Body of pancreas (tissue), 4 donors: ENCODE data around the gene IQCE. TPM values are rescaled to one million over a fixed set of nuclear protein-coding genes. Genes with fewer than 3 reads are reported as not detected.
A peak's percentile ranks its signal among the peaks of the same experiment; 100 is the strongest.

Experiments used
- ATAC-seq: fragments of 150-250 bp; one replicate; pipeline ENCODE4 v1.9.1; 2016
- DNase-seq, 4 donors: peaks; one replicate each; pipeline ENCODE4 v3.0.0-alpha.2; 2019
- H3K27ac ChIP-seq, 4 donors: fragments of 200-600 bp; sonication (generic); 1 replicate in 3 of 4; 2 replicates in 1 of 4; pipeline versions ENCODE4 v1.5.1 to v1.6.1; 2016 to 2019; ENCODE audit warnings: mild to moderate bottlenecking in 1 of 4, mixed read lengths in 1 of 4, moderate library complexity in 1 of 4
- H3K27me3 ChIP-seq, 2 donors: fragments of 200-600 bp; sonication (generic); one replicate each; pipeline ENCODE4 v1.6.0; 2016; ENCODE audit warnings: mild to moderate bottlenecking in 1 of 2
- H3K36me3 ChIP-seq, 2 donors: fragments of 200-600 bp; sonication (generic); replicated peaks in 1 of 2; 2 replicates each; pipeline ENCODE4 v1.5.1; 2016; ENCODE audit warnings: low read depth in 2 of 2; ENCODE audit not compliant: insufficient read depth in 1 of 2
- H3K4me1 ChIP-seq: fragments of 200-600 bp; sonication (generic); one replicate; pipeline ENCODE4 v1.6.0; 2016
- H3K4me3 ChIP-seq, 2 donors: fragments of 200-600 bp; sonication (generic); 1 replicate in 1 of 2; 2 replicates in 1 of 2; pipeline ENCODE4 v1.5.1; 2016 to 2019
- H3K9me3 ChIP-seq, 3 donors: fragments of 200-600 bp; sonication (generic); 1 replicate in 2 of 3; 2 replicates in 1 of 3; pipeline ENCODE4 v1.5.1; 2016
- POLR2A ChIP-seq, 3 donors: fragments of 450-650 bp; IDR thresholded peaks; one replicate each; pipeline ENCODE4 v1.6.1; 2016; ENCODE audit warnings: antibody characterized with exemption in 3 of 3, mild to moderate bottlenecking in 2 of 3
- WGBS, 2 donors: methylation state at CpG; one replicate each; pipeline ENCODE4 v1.1.5; 2017; 5-methylcytosine and 5-hydroxymethylcytosine counted together
- intact Hi-C: fragments of 100-400 bp; cut with DNase I; formaldehyde crosslinking; loops from one replicate; pipeline ENCODE4 v1.15.1; 2023
- total RNA-seq, 2 donors: library from RNA; depleted of rRNA; stranded (reverse); fragments of >200 nt; gene quantifications; one replicate each; pipeline ENCODE4 v1.1.0, GENCODE V29; 2016
- TF ChIP-seq, protein P1 (sequence below), 7 experiments: fragments of 450-650 bp in 4 of 7; fragments of 200-600 bp in 3 of 7; sonication (generic) in 3 of 7; IDR thresholded peaks; one replicate each; pipeline ENCODE4 v1.5.1; 2016 to 2019; ENCODE audit warnings: antibody characterized with exemption in 7 of 7

IQCE gene
- total RNA-seq, 2 donors from 2014 or later: 7.8 to 73.2 TPM

DNA sequence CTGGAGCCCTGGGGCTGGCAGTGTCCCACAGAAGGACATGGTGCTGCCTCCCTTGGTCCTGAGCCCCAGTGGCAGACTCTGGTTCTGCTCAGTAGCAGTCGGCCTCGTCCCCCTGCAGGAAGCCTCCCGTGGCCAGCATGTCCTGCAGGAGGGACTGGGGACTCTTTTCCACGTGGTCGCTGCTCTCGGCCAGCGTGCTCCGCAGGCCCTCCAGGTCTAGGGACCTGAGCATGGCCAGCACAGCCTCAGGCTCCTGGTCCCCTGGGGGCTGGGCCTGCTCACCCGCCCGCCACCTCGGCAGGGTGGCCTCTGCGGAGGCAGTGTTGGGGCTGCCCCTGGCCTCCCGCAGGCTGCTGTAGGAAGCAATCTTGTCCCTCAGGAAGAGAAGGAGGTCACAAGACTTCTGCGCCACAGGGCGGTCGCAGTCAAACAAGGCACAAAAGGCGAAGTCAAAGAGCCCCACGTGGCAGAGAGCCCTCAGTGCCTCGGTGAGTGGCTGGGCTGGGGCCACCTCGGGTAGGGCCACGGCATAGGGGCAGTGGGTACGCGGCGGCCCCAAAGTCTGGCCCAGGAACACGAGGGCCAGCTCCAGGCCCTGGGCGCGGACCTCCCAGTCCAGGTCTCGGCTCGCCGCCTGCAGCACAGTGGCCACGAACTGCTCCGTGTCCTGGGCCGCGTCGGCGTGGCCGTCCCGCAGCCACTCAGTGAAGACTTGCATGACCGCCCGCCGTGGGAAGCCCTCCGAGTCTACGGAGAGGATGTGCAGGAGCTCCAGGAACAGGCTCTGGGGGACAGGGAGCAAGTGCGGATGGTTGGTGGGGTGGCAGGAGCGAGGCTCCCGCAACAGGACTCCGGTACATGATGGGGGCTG lies 20.6 kb upstream of the IQCE start:
- ATAC-seq: no peak
- no peak overlapping the region for H3K4me3 ChIP-seq
- no peaks in the 10 kb centered on the region for H3K9me3 ChIP-seq
- H3K27ac ChIP-seq: no peak overlapping the region
- TF ChIP-seq, protein P1, sequence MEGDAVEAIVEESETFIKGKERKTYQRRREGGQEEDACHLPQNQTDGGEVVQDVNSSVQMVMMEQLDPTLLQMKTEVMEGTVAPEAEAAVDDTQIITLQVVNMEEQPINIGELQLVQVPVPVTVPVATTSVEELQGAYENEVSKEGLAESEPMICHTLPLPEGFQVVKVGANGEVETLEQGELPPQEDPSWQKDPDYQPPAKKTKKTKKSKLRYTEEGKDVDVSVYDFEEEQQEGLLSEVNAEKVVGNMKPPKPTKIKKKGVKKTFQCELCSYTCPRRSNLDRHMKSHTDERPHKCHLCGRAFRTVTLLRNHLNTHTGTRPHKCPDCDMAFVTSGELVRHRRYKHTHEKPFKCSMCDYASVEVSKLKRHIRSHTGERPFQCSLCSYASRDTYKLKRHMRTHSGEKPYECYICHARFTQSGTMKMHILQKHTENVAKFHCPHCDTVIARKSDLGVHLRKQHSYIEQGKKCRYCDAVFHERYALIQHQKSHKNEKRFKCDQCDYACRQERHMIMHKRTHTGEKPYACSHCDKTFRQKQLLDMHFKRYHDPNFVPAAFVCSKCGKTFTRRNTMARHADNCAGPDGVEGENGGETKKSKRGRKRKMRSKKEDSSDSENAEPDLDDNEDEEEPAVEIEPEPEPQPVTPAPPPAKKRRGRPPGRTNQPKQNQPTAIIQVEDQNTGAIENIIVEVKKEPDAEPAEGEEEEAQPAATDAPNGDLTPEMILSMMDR (IDR thresholded peaks at IDR 0.05): no peak
- no peak for TF ChIP-seq POLR2A (IDR thresholded peaks at IDR 0.05)
- H3K4me1 ChIP-seq: no peaks in the 10 kb centered on the region
- 89 to 96% methylated on average over 15 to 39 of the region's 47 CpGs for WGBS, 2 donors
- DNase-seq: peak in 1 of 4 donors; percentile 48
- H3K27me3 ChIP-seq: no peaks in the 10 kb centered on the region
- H3K36me3 ChIP-seq: peaks cover 6% of the 10 kb centered on the region in 2 donors
- intact Hi-C loops: no loop called here

DNA sequence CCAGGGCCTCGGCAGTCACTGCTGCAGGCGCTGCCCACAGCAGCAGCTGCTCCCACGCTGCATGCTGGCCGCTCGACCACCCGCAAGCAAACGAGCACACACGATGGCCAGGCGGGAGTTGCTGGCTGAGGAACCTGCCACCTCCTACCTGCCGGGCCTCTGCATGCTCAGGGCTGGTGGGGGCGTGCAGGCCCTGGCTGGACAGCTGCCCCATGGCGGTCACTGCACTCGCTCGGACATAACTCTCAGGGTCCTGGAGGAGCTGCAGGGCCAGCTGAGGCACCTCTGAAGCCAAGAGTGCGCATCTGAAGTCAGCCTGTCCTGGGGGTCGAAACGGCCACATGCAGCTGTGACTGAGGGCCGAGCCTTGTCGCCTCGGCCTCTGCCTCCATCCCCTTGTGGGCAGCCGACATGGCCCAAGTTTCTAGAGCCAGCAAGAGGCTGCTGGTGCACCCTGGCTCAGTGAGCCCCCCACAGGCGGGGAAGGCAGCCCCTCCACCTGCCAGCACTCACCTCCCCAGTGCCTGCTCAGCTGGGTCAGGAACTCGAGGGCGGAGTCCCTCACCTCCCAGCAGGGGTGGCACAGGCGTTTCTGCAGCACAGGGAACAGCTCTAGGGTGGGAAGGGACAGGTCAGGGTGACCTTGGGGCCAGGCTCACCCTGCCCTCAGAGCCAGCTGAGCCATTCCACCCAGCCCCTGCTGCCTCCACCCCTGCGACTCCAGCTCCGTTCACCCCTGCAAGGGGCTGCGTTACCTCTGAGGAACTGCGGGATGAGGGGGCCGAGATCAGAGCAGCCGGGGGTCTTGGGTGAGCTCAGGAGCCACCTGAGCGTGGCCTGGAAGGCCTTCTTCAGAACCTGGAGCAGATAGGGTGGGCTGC lies 19.5 kb upstream of the IQCE start:
- Histone ChIP-seq H3K36me3 (peaks cover 6 to 9% of the 10 kb centered on the region in 2 donors), H3K9me3 (no peaks in the 10 kb centered on the region), H3K27ac (no peak overlapping the region), H3K4me3 (no peak overlapping the region), H3K4me1 (no peaks in the 10 kb centered on the region), H3K27me3 (no peaks in the 10 kb centered on the region)
- peak in 1 of 4 donors; percentile 6 for DNase-seq
- no peak for ATAC-seq
- TF ChIP-seq, protein P1 (IDR thresholded peaks at IDR 0.05): no peak
- peak in 1 of 3 donors; percentile 4 for TF ChIP-seq POLR2A (IDR thresholded peaks at IDR 0.05)
- intact Hi-C loops: no loop called here
- 94 to 96% methylated on average over 5 to 30 of the region's 32 CpGs for WGBS, 2 donors

DNA sequence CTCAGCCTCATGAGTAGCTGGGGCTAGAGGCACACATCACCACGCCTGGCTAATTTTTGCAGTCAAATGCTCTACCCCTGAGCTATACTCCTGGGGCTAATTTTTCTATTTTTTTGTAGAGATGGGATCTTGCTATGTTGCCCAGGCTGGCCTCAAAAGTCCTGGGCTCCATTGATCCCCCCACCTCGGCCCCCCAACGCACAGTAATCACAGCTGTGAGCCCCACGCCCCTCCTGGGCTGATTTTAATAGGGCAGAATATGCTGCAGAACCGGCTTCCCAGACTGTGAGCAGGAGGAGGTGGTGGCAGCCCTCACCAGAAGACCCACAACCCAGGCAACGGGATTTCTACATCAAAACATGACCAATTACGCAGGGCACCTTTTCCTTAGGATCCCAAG lies 18.6 kb upstream of the IQCE start:
- no peak overlapping the region for H3K4me3 ChIP-seq
- DNase-seq (no peak), ATAC-seq (no peak)
- H3K4me1 ChIP-seq: no peaks in the 10 kb centered on the region
- no peaks in the 10 kb centered on the region for H3K9me3 ChIP-seq
- no peak for TF ChIP-seq POLR2A (IDR thresholded peaks at IDR 0.05)
- TF ChIP-seq, protein P1 (IDR thresholded peaks at IDR 0.05): no peak
- peaks cover 6 to 14% of the 10 kb centered on the region in 2 donors for H3K36me3 ChIP-seq
- no peaks in the 10 kb centered on the region for H3K27me3 ChIP-seq
- no peak overlapping the region for H3K27ac ChIP-seq
- intact Hi-C loops: no loop called here
- 86 to 94% methylated on average over 3 to 7 of the region's 7 CpGs for WGBS, 2 donors

DNA sequence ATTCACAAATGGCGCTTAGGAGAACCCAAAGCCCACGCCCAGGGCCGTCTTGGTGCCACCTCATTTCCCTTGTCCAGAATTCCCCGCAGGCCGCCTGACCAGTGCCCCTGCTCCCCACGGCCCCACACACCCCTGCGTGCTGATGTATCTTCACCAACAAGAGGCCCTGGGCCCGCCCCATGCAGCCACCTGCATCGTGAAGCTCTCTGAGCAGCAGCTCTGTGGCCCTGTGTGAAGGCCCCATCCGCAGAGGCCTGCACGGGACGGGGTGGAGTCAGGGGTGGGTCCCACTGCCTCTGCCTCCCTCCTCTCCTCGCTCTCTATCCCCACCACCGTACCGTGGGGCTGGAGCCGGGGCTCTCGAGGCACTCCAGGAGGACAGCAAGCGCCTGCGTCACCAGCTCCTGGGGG lies 18.1 kb upstream of the IQCE start:
- Histone ChIP-seq H3K9me3 (no peaks in the 10 kb centered on the region), H3K4me1 (no peaks in the 10 kb centered on the region), H3K4me3 (no peak overlapping the region), H3K36me3 (peaks cover 6 to 16% of the 10 kb centered on the region in 2 donors), H3K27me3 (no peaks in the 10 kb centered on the region), H3K27ac (no peak overlapping the region)
- intact Hi-C loops: no loop called here
- ATAC-seq (no peak), DNase-seq (no peak)
- 91 to 100% methylated on average over 5 to 18 of the region's 19 CpGs for WGBS, 2 donors
- TF ChIP-seq, protein P1 (IDR thresholded peaks at IDR 0.05): no peak
- TF ChIP-seq POLR2A (IDR thresholded peaks at IDR 0.05): no peak
